CD4-positive, CD25-positive, alpha-beta regulatory T cell (primary cell): Measurements from ENCODE around the gene CYB561D1. TPM values are rescaled to one million over a fixed set of nuclear protein-coding genes. Genes with fewer than 3 reads are reported as not detected.

Experiments
- ATAC-seq, 2 donors: fragments of 150-1000 bp; cut with Tn5 transposase; one replicate each; pipeline ENCODE4 v1.10.0; 2021; ENCODE audit warnings: low read depth in 2 of 2, moderate number of reproducible peaks in 2 of 2, moderate library complexity in 1 of 2
- DNase-seq, 3 donors: peaks; one replicate each; pipeline versions ENCODE4 v3.0.0 to v3.0.0-alpha.2; 2012 to 2022; ENCODE audit warnings: mixed read lengths in 1 of 3
- H3K27ac ChIP-seq: one replicate; pipeline ENCODE4 v1.7.0; 2013; ENCODE audit warnings: mild to moderate bottlenecking, low read length; ENCODE audit not compliant: insufficient read depth, poor library complexity, severe bottlenecking
- H3K27me3 ChIP-seq: one replicate; pipeline ENCODE4 v1.7.0; 2013; ENCODE audit warnings: low read length; ENCODE audit not compliant: control insufficient read depth, insufficient read depth
- H3K36me3 ChIP-seq: one replicate; pipeline ENCODE4 v1.7.0; 2013; ENCODE audit warnings: mild to moderate bottlenecking, low read length, moderate library complexity; ENCODE audit not compliant: control insufficient read depth, insufficient read depth
- H3K4me1 ChIP-seq: 2 replicates; pipeline ENCODE4 v1.7.0; 2013; ENCODE audit warnings: mild to moderate bottlenecking, low read length; ENCODE audit not compliant: insufficient read depth, control insufficient read depth, poor library complexity, severe bottlenecking
- H3K4me3 ChIP-seq: one replicate; pipeline ENCODE4 v1.7.0; 2013; ENCODE audit warnings: low read depth, mild to moderate bottlenecking, low read length, moderate library complexity
- H3K9me3 ChIP-seq, 2 experiments: 1 replicate in 1 of 2; 2 replicates in 1 of 2; pipeline ENCODE4 v1.7.0; 2013; ENCODE audit warnings: low read length in 2 of 2, mild to moderate bottlenecking in 1 of 2, moderate library complexity in 1 of 2; ENCODE audit not compliant: control insufficient read depth in 2 of 2
- H3K27ac Mint-ChIP-seq, 3 donors: one replicate each; pipeline ENCODE4 v1.8.0; 2020 to 2022; ENCODE audit warnings: mild to moderate bottlenecking in 3 of 3, mixed read lengths in 3 of 3, moderate library complexity in 2 of 3
- H3K27me3 Mint-ChIP-seq: one replicate; pipeline ENCODE4 v1.8.0; 2022; ENCODE audit warnings: mild to moderate bottlenecking, mixed read lengths
- H3K36me3 Mint-ChIP-seq: one replicate; pipeline ENCODE4 v1.8.0; 2020; ENCODE audit warnings: mixed read lengths
- H3K4me1 Mint-ChIP-seq, 4 donors: one replicate each; pipeline ENCODE4 v1.8.0; 2020 to 2022; ENCODE audit warnings: mixed read lengths in 4 of 4, mild to moderate bottlenecking in 1 of 4
- H3K4me3 Mint-ChIP-seq, 4 donors: one replicate each; pipeline ENCODE4 v1.8.0; 2020 to 2022; ENCODE audit warnings: mild to moderate bottlenecking in 4 of 4, mixed read lengths in 4 of 4, moderate library complexity in 3 of 4
- H3K9me3 Mint-ChIP-seq, 7 donors: one replicate each; pipeline ENCODE4 v1.8.0; 2020 to 2022; ENCODE audit warnings: mixed read lengths in 7 of 7, mild to moderate bottlenecking in 3 of 7, moderate library complexity in 2 of 7
- polyA plus RNA-seq, 4 donors: library from polyadenylated mRNA; unstranded; fragments of 300-500 nt; fragmentation: Illumina TruSeq; gene quantifications; one replicate each; pipeline ENCODE4 v1.2.3, GENCODE V29; 2021
- total RNA-seq: library from RNA; stranded (reverse); gene quantifications from one replicate; pipeline ENCODE4 v1.2.3, GENCODE V29; 2022

CYB561D1 gene
- total and polyA plus RNA-seq, 5 donors from 2014 or later: 11.5 to 30.7 (median 20.3) TPM

GRCh38 chr1:109527098-109527811 is 33.4 kb downstream of the CYB561D1 start:
- peaks cover 17% of the 10 kb centered on the region for H3K4me1 ChIP-seq
- Mint-ChIP-seq H3K36me3 (peaks cover 3% of the 10 kb centered on the region), H3K4me1 (peaks cover 0 to 17% (median 5%) of the 10 kb centered on the region in 4 donors), H3K4me3 (no peak overlapping the region), H3K9me3 (no peaks in the 10 kb centered on the region), H3K27me3 (peaks cover 2% of the 10 kb centered on the region), H3K27ac (peak overlapping the region in 1 of 3 donors; percentile 18)
- no peaks in the 10 kb centered on the region for H3K9me3 ChIP-seq
- H3K4me3 ChIP-seq: no peak overlapping the region
- ATAC-seq (no peak), DNase-seq (no peak)
- peaks cover 6% of the 10 kb centered on the region for H3K27me3 ChIP-seq
- H3K36me3 ChIP-seq: no peaks in the 10 kb centered on the region
- no peak overlapping the region for H3K27ac ChIP-seq

- H3K27me3 ChIP-seq: peaks cover 6% of the 10 kb centered on the region
- H3K36me3 Mint-ChIP-seq: peaks cover 3% of the 10 kb centered on the region
- H3K9me3 Mint-ChIP-seq: no peaks in the 10 kb centered on the region
- H3K27me3 Mint-ChIP-seq: no peaks in the 10 kb centered on the region
- no peaks in the 10 kb centered on the region for H3K9me3 ChIP-seq
- no peak overlapping the region for H3K4me3 Mint-ChIP-seq
- peaks cover 0 to 23% (median 10%) of the 10 kb centered on the region in 4 donors for H3K4me1 Mint-ChIP-seq
- peaks cover 24% of the 10 kb centered on the region for H3K4me1 ChIP-seq
- DNase-seq (no peak), ATAC-seq (no peak)
- H3K27ac ChIP-seq: no peak overlapping the region
- peak overlapping the region in 2 of 3 donors; percentile 18 to 82 for H3K27ac Mint-ChIP-seq
- H3K36me3 ChIP-seq: no peaks in the 10 kb centered on the region
- no peak overlapping the region for H3K4me3 ChIP-seq
These were observed 34.2 kb downstream of the CYB561D1 start for GRCh38 chr1:109527846-109528695.

- H3K27ac Mint-ChIP-seq: no peak overlapping the region
- H3K4me3 Mint-ChIP-seq: no peak overlapping the region
- H3K4me1 Mint-ChIP-seq: peaks cover 0 to 23% (median 10%) of the 10 kb centered on the region in 4 donors
These were observed 34.8 kb downstream of the CYB561D1 start for GRCh38 chr1:109528712-109529111.

GRCh38 chr1:109529881-109530456 is 36.1 kb downstream of the CYB561D1 start:
- H3K4me3 Mint-ChIP-seq: no peak overlapping the region
- DNase-seq (no peak), ATAC-seq (no peak)
- Histone ChIP-seq H3K9me3 (no peaks in the 10 kb centered on the region), H3K27me3 (peaks cover 6% of the 10 kb centered on the region), H3K4me1 (peaks cover 24% of the 10 kb centered on the region), H3K4me3 (no peak overlapping the region), H3K36me3 (no peaks in the 10 kb centered on the region), H3K27ac (no peak overlapping the region)
- peaks cover 3% of the 10 kb centered on the region for H3K36me3 Mint-ChIP-seq
- peak overlapping the region in 1 of 3 donors; percentile 55 for H3K27ac Mint-ChIP-seq
- no peaks in the 10 kb centered on the region for H3K9me3 Mint-ChIP-seq
- H3K4me1 Mint-ChIP-seq: peaks cover 0 to 23% (median 10%) of the 10 kb centered on the region in 4 donors
- H3K27me3 Mint-ChIP-seq: peaks cover 4% of the 10 kb centered on the region

More at GRCh38 chr1:109528712-109529111, 34.8 kb downstream of the CYB561D1 start:
- Histone ChIP-seq H3K27ac (no peak overlapping the region), H3K27me3 (peaks cover 6% of the 10 kb centered on the region), H3K4me3 (no peak overlapping the region), H3K4me1 (peaks cover 24% of the 10 kb centered on the region), H3K36me3 (no peaks in the 10 kb centered on the region), H3K9me3 (no peaks in the 10 kb centered on the region)
- DNase-seq: no peak
- H3K27me3 Mint-ChIP-seq: no peaks in the 10 kb centered on the region
- H3K9me3 Mint-ChIP-seq: no peaks in the 10 kb centered on the region
- ATAC-seq: no peak
- H3K36me3 Mint-ChIP-seq: peaks cover 3% of the 10 kb centered on the region

- no peaks in the 10 kb centered on the region for H3K36me3 ChIP-seq
- no peak overlapping the region for H3K4me3 ChIP-seq
- peaks cover 4% of the 10 kb centered on the region for H3K27me3 Mint-ChIP-seq
- ATAC-seq (no peak), DNase-seq (no peak)
- no peak overlapping the region for H3K27ac ChIP-seq
- H3K27me3 ChIP-seq: peaks cover 6% of the 10 kb centered on the region
- peaks cover 3% of the 10 kb centered on the region for H3K36me3 Mint-ChIP-seq
- peaks cover 24% of the 10 kb centered on the region for H3K4me1 ChIP-seq
- peak overlapping the region; percentile 70 to 90 (median 71) for H3K27ac Mint-ChIP-seq
- H3K9me3 Mint-ChIP-seq: no peaks in the 10 kb centered on the region
- peaks cover 0 to 23% (median 10%) of the 10 kb centered on the region in 4 donors for H3K4me1 Mint-ChIP-seq
- no peaks in the 10 kb centered on the region for H3K9me3 ChIP-seq
- peak overlapping the region in 2 of 4 donors; percentile 68 to 79 for H3K4me3 Mint-ChIP-seq
These were observed 36.7 kb downstream of the CYB561D1 start for GRCh38 chr1:109530457-109531087.

GRCh38 chr1:109531380-109531779 is 37.5 kb downstream of the CYB561D1 start:
- Mint-ChIP-seq H3K4me3 (peak overlapping the region in 3 of 4 donors; percentile 23 to 79 (median 68)), H3K36me3 (no peaks in the 10 kb centered on the region), H3K27ac (peak overlapping the region; percentile 71 to 96 (median 90)), H3K27me3 (peaks cover 4% of the 10 kb centered on the region), H3K9me3 (no peaks in the 10 kb centered on the region), H3K4me1 (peaks cover 0 to 23% (median 10%) of the 10 kb centered on the region in 4 donors)
- H3K27ac ChIP-seq: no peak overlapping the region
- peaks cover 24% of the 10 kb centered on the region for H3K4me1 ChIP-seq
- no peak overlapping the region for H3K4me3 ChIP-seq
- H3K27me3 ChIP-seq: peaks cover 6% of the 10 kb centered on the region
- H3K36me3 ChIP-seq: no peaks in the 10 kb centered on the region
- no peaks in the 10 kb centered on the region for H3K9me3 ChIP-seq
- ATAC-seq (no peak), DNase-seq (no peak)

GRCh38 chr1:109531826-109532364 is 38.0 kb downstream of the CYB561D1 start:
- Histone ChIP-seq H3K27me3 (peaks cover 6% of the 10 kb centered on the region), H3K36me3 (no peaks in the 10 kb centered on the region), H3K27ac (no peak overlapping the region), H3K9me3 (no peaks in the 10 kb centered on the region), H3K4me1 (peaks cover 24% of the 10 kb centered on the region), H3K4me3 (no peak overlapping the region)
- no peak for DNase-seq
- Mint-ChIP-seq H3K9me3 (no peaks in the 10 kb centered on the region), H3K27me3 (peaks cover 4% of the 10 kb centered on the region), H3K4me3 (peak overlapping the region; percentile 42 to 87 (median 86)), H3K27ac (peak overlapping the region in 2 of 3 donors; percentile 71 to 90), H3K4me1 (peaks cover 0 to 23% (median 10%) of the 10 kb centered on the region in 4 donors), H3K36me3 (no peaks in the 10 kb centered on the region)
- no peak for ATAC-seq
